ENCODE results near the gene HELZ. TPM values are rescaled to one million over a fixed set of nuclear protein-coding genes. Genes with fewer than 3 reads are reported as not detected.

The HELZ gene
- total and polyA plus RNA-seq, 2 donors from 2014 or later, result 2.8 to 58.8 TPM

- TF ChIP-seq CTCF (IDR thresholded peaks at IDR 0.05; ENCODE audit: borderline replicate concordance, extremely low read depth, insufficient read depth), result no peak
- Histone ChIP-seq H3K9ac (ENCODE audit: low read length in 3 of 3) (no peak overlapping the region), H3K4me1 (ENCODE audit: control insufficient read depth in 2 of 3, insufficient read depth in 2 of 3, low read depth in 1 of 3, low read length in 3 of 3) (no peaks in the 10 kb centered on the region), H3K27ac (ENCODE audit: low read depth in 2 of 2, low read length in 2 of 2) (no peak overlapping the region), H3K27me3 (ENCODE audit: control insufficient read depth, insufficient read depth, low read length) (no peaks in the 10 kb centered on the region), H3K9me3 (ENCODE audit: control insufficient read depth in 2 of 3, insufficient read depth in 1 of 3, low read length in 3 of 3) (peaks cover 0 to 17% (median 3%) of the 10 kb centered on the region in 3 donors), H3K4me3 (ENCODE audit: low read length in 3 of 3) (no peak overlapping the region), H3K36me3 (ENCODE audit: control insufficient read depth in 2 of 3, insufficient read depth in 3 of 3, low read length in 3 of 3) (no peaks in the 10 kb centered on the region)
- FAIRE-seq (no peak), DNase-seq (peak in 1 of 5 donors; percentile 20)
- intact Hi-C loops (cut with DNase I), result no loop called here
Observed at GRCh38 chr17:67050066-67050465, 194.9 kb downstream of the HELZ start.

- H3K4me1 ChIP-seq (ENCODE audit: control insufficient read depth in 2 of 3, insufficient read depth in 2 of 3, low read depth in 1 of 3, low read length in 3 of 3), result no peaks in the 10 kb centered on the region
- no peak overlapping the region for H3K27ac ChIP-seq (ENCODE audit: low read depth in 2 of 2, low read length in 2 of 2)
- no peaks in the 10 kb centered on the region for H3K27me3 ChIP-seq (ENCODE audit: control insufficient read depth, insufficient read depth, low read length)
- intact Hi-C loops (cut with DNase I), result no loop called here
- peaks cover 0 to 17% (median 0%) of the 10 kb centered on the region in 3 donors for H3K9me3 ChIP-seq (ENCODE audit: control insufficient read depth in 2 of 3, insufficient read depth in 1 of 3, low read length in 3 of 3)
- no peaks in the 10 kb centered on the region for H3K36me3 ChIP-seq (ENCODE audit: control insufficient read depth in 2 of 3, insufficient read depth in 3 of 3, low read length in 3 of 3)
- DNase-seq, result no peak
- no peak for TF ChIP-seq CTCF (IDR thresholded peaks at IDR 0.05; ENCODE audit: borderline replicate concordance, extremely low read depth, insufficient read depth)
- no peak for FAIRE-seq
- no peak overlapping the region for H3K4me3 ChIP-seq (ENCODE audit: low read length in 3 of 3)
- no peak overlapping the region for H3K9ac ChIP-seq (ENCODE audit: low read length in 3 of 3)
Observed at GRCh38 chr17:67049025-67049739, 195.8 kb downstream of the HELZ start.

GRCh38 chr17:67047382-67047781 lies 197.6 kb downstream of the HELZ start:
- FAIRE-seq (no peak), DNase-seq (no peak)
- Histone ChIP-seq H3K9ac (ENCODE audit: low read length in 3 of 3) (no peak overlapping the region), H3K36me3 (ENCODE audit: control insufficient read depth in 2 of 3, insufficient read depth in 3 of 3, low read length in 3 of 3) (no peaks in the 10 kb centered on the region), H3K27me3 (ENCODE audit: control insufficient read depth, insufficient read depth, low read length) (no peaks in the 10 kb centered on the region), H3K27ac (ENCODE audit: low read depth in 2 of 2, low read length in 2 of 2) (no peak overlapping the region), H3K9me3 (ENCODE audit: control insufficient read depth in 2 of 3, insufficient read depth in 1 of 3, low read length in 3 of 3) (peaks cover 0 to 17% (median 0%) of the 10 kb centered on the region in 3 donors), H3K4me3 (ENCODE audit: low read length in 3 of 3) (no peak overlapping the region), H3K4me1 (ENCODE audit: control insufficient read depth in 2 of 3, insufficient read depth in 2 of 3, low read depth in 1 of 3, low read length in 3 of 3) (no peaks in the 10 kb centered on the region)
- TF ChIP-seq CTCF (IDR thresholded peaks at IDR 0.05; ENCODE audit: borderline replicate concordance, extremely low read depth, insufficient read depth), result no peak
- intact Hi-C loops (cut with DNase I), result no loop called here

All from kidney (tissue), 14 donors.